Spinal cord (tissue), 10 donors: ENCODE results near the gene RET. TPM values are rescaled to one million over a fixed set of nuclear protein-coding genes. Genes with fewer than 3 reads are reported as not detected.

ENCODE experiments used
- DNase-seq, 6 donors: peaks; one replicate each; pipeline versions ENCODE4 v3.0.0 to v3.0.0-alpha.2; 2013 to 2015; ENCODE audit warnings: low spot score in 6 of 6, low read depth in 4 of 6
- H3K27ac ChIP-seq: one replicate; pipeline ENCODE4 v1.5.1; 2013; ENCODE audit warnings: low read depth, low read length, control low read depth
- H3K27me3 ChIP-seq: one replicate; pipeline ENCODE4 v1.6.1; 2013; ENCODE audit warnings: low read length; ENCODE audit not compliant: control insufficient read depth, insufficient read depth
- H3K36me3 ChIP-seq: one replicate; pipeline ENCODE4 v1.6.1; 2013; ENCODE audit warnings: low read length; ENCODE audit not compliant: control insufficient read depth, insufficient read depth
- H3K4me1 ChIP-seq: one replicate; pipeline ENCODE4 v1.6.1; 2013; ENCODE audit warnings: low read length; ENCODE audit not compliant: control insufficient read depth, insufficient read depth
- H3K4me3 ChIP-seq: one replicate; pipeline ENCODE4 v1.5.1; 2013; ENCODE audit warnings: low read depth, low read length, control low read depth
- H3K9me3 ChIP-seq: one replicate; pipeline ENCODE4 v1.6.1; 2013; ENCODE audit warnings: low read length; ENCODE audit not compliant: control insufficient read depth, insufficient read depth
- WGBS: methylation state at CpG from one replicate; pipeline ENCODE4 v1.1.5; 2013; ENCODE audit warnings: missing lambda C conversion rate; ENCODE audit not compliant: insufficient coverage; 5-methylcytosine and 5-hydroxymethylcytosine counted together
- polyA plus RNA-seq, 2 donors: library from polyadenylated mRNA; unstranded; fragments of 120-200 nt; gene quantifications; one replicate each; pipeline ENCODE4 v1.2.1, GENCODE V29; 2013; ENCODE audit not compliant: insufficient read length in 2 of 2
- total RNA-seq, 2 donors: library from RNA; depleted of rRNA in 1 of 2; stranded (reverse); fragments of 120-200 nt in 1 of 2; fragments of >200 nt in 1 of 2; gene quantifications; one replicate each; pipeline versions ENCODE4 v1.2.3 to v1.2.4, GENCODE V29; 2013 to 2014
- donor health status: healthy.

Gene RET
- total and polyA plus RNA-seq, 4 donors: 9.5 to 49.9 (median 38.4) TPM

GRCh38 chr10:43153901-43154300 is 77.0 kb downstream of the RET start:
- Histone ChIP-seq H3K4me1 (no peaks in the 10 kb centered on the region), H3K27me3 (no peaks in the 10 kb centered on the region), H3K4me3 (no peak overlapping the region), H3K27ac (no peak overlapping the region), H3K36me3 (no peaks in the 10 kb centered on the region), H3K9me3 (peaks cover under 1% of the 10 kb centered on the region)
- DNase-seq: peak in 1 of 6 donors; percentile 58
- WGBS: no CpG with 5 or more reads among the region's 2 CpGs

DNA sequence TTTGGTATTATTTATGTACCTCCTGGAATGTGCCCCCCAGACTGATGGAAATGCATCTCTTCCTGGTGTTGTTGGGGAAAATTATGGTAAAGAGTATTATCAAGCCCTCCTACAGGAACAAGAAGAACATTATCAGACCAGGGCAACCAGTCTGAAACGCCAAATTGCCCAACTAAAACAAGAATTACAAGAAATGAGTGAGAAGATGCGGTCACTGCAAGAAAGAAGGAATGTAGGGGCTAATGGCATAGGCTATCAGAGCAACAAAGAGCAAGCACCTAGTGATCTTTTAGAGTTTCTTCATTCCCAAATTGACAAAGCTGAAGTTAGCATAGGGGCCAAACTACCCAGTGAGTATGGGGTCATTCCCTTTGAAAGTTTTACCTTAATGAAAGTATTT is 78.4 kb downstream of the RET start:
- no peaks in the 10 kb centered on the region for H3K4me1 ChIP-seq
- H3K4me3 ChIP-seq: no peak overlapping the region
- no peaks in the 10 kb centered on the region for H3K27me3 ChIP-seq
- H3K36me3 ChIP-seq: no peaks in the 10 kb centered on the region
- WGBS: no CpG with 5 or more reads among the region's 2 CpGs
- no peaks in the 10 kb centered on the region for H3K9me3 ChIP-seq
- H3K27ac ChIP-seq: no peak overlapping the region
- DNase-seq: no peak

DNA sequence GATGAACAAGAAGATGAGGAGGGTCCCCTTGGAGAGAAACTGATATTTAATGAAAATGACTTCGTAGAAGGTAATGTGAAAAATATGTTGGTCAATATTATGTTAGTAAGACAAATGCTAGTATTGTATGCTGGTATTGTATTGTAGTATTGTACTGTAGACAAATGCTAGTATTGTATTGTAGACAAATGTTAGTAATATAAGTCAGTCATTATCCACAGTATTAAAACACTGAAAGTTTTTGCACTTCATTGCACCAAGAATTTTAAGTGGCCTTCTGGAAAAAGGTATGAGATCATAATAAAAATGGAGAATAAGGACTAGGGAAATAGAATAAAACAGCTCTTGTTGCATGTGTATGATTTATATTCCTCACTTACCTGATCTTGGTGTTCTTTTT is 78.9 kb downstream of the RET start:
- no peak overlapping the region for H3K4me3 ChIP-seq

GRCh38 chr10:43156590-43157341 is 79.9 kb downstream of the RET start:
- Histone ChIP-seq H3K4me3 (no peak overlapping the region), H3K36me3 (peaks cover 4% of the 10 kb centered on the region), H3K9me3 (no peaks in the 10 kb centered on the region), H3K27me3 (no peaks in the 10 kb centered on the region), H3K27ac (no peak overlapping the region), H3K4me1 (no peaks in the 10 kb centered on the region)
- 66% methylated on average over 8 of the region's 9 CpGs for WGBS
- DNase-seq: peak in 1 of 6 donors; percentile 33

More for the DNA sequence above, 78.9 kb downstream of the RET start:
- WGBS: no CpG with 5 or more reads among the region's 1 CpG
- Histone ChIP-seq H3K9me3 (no peaks in the 10 kb centered on the region), H3K4me1 (no peaks in the 10 kb centered on the region), H3K27ac (no peak overlapping the region), H3K36me3 (no peaks in the 10 kb centered on the region), H3K27me3 (no peaks in the 10 kb centered on the region)
- no peak for DNase-seq

- no CpG with 5 or more reads among the region's 6 CpGs for WGBS
- H3K27ac ChIP-seq: no peak overlapping the region
- H3K36me3 ChIP-seq: peaks cover 8% of the 10 kb centered on the region
- no peak overlapping the region for H3K4me3 ChIP-seq
- no peaks in the 10 kb centered on the region for H3K9me3 ChIP-seq
- H3K27me3 ChIP-seq: no peaks in the 10 kb centered on the region
- no peak for DNase-seq
- H3K4me1 ChIP-seq: no peaks in the 10 kb centered on the region
Measured at GRCh38 chr10:43158636-43159035, 81.8 kb downstream of the RET start.

GRCh38 chr10:43160046-43160920 is 83.4 kb downstream of the RET start:
- no peaks in the 10 kb centered on the region for H3K9me3 ChIP-seq
- H3K27me3 ChIP-seq: no peaks in the 10 kb centered on the region
- H3K4me1 ChIP-seq: no peaks in the 10 kb centered on the region
- H3K4me3 ChIP-seq: no peak overlapping the region
- DNase-seq: no peak
- 80% methylated on average over 1 of the region's 1 CpG for WGBS
- no peak overlapping the region for H3K27ac ChIP-seq
- H3K36me3 ChIP-seq: peaks cover 8% of the 10 kb centered on the region

GRCh38 chr10:43160921-43161255 is 84.0 kb downstream of the RET start:
- no CpG with 5 or more reads among the region's 2 CpGs for WGBS
- peaks cover 8% of the 10 kb centered on the region for H3K36me3 ChIP-seq

GRCh38 chr10:43162604-43163003 is 85.7 kb downstream of the RET start:
- Histone ChIP-seq H3K4me1 (no peaks in the 10 kb centered on the region), H3K36me3 (peaks cover 8% of the 10 kb centered on the region), H3K27me3 (no peaks in the 10 kb centered on the region), H3K9me3 (no peaks in the 10 kb centered on the region), H3K4me3 (no peak overlapping the region), H3K27ac (no peak overlapping the region)
- WGBS: 67% methylated on average over 1 of the region's 1 CpG
- no peak for DNase-seq

More at GRCh38 chr10:43160921-43161255, 84.0 kb downstream of the RET start:
- Histone ChIP-seq H3K4me3 (no peak overlapping the region), H3K27me3 (no peaks in the 10 kb centered on the region), H3K9me3 (no peaks in the 10 kb centered on the region), H3K4me1 (no peaks in the 10 kb centered on the region), H3K27ac (no peak overlapping the region)
- no peak for DNase-seq

GRCh38 chr10:43166207-43166879 is 89.5 kb downstream of the RET start:
- Histone ChIP-seq H3K27ac (no peak overlapping the region), H3K27me3 (no peaks in the 10 kb centered on the region), H3K4me1 (peaks cover 2% of the 10 kb centered on the region), H3K4me3 (no peak overlapping the region), H3K9me3 (no peaks in the 10 kb centered on the region), H3K36me3 (peaks cover 8% of the 10 kb centered on the region)
- WGBS: no CpG with 5 or more reads among the region's 6 CpGs
- no peak for DNase-seq
